GM23248 (cell line): ENCODE data around the gene ZNF646. TPM values are rescaled to one million over a fixed set of nuclear protein-coding genes. Genes with fewer than 3 reads are reported as not detected.

ENCODE experiments used
- DNase-seq: peaks from one replicate; pipeline ENCODE4 v3.0.0-alpha.2; 2015
- H2AFZ ChIP-seq: fragments of 200-600 bp; sonication (generic); 2 replicates; pipeline ENCODE4 v1.6.1; 2016; ENCODE audit warnings: antibody characterized with exemption
- H3F3A ChIP-seq: fragments of 200-600 bp; sonication (generic); 2 replicates; pipeline ENCODE4 v1.6.1; 2016; ENCODE audit warnings: mild to moderate bottlenecking, antibody characterized with exemption, mixed run types; ENCODE audit not compliant: insufficient read depth
- H3K27ac ChIP-seq: fragments of 200-600 bp; sonication (generic); 2 replicates; pipeline ENCODE4 v1.5.1; 2016; ENCODE audit warnings: mild to moderate bottlenecking
- H3K27me3 ChIP-seq: fragments of 200-600 bp; sonication (generic); replicated peaks from 2 replicates; pipeline ENCODE4 v1.6.1; 2016; ENCODE audit warnings: mild to moderate bottlenecking; ENCODE audit not compliant: insufficient read depth
- H3K36me3 ChIP-seq: fragments of 200-600 bp; sonication (generic); 2 replicates; pipeline ENCODE4 v1.6.1; 2016; ENCODE audit warnings: low read depth, mild to moderate bottlenecking
- H3K4me1 ChIP-seq: fragments of 200-600 bp; sonication (generic); 2 replicates; pipeline ENCODE4 v1.6.1; 2016; ENCODE audit warnings: mild to moderate bottlenecking; ENCODE audit not compliant: insufficient read depth
- H3K4me2 ChIP-seq: fragments of 200-600 bp; sonication (generic); one replicate; pipeline ENCODE4 v1.6.1; 2016; ENCODE audit warnings: mild to moderate bottlenecking; ENCODE audit not compliant: unreplicated experiment
- H3K4me3 ChIP-seq: fragments of 200-600 bp; sonication (generic); 2 replicates; pipeline ENCODE4 v1.5.1; 2016; ENCODE audit warnings: mild to moderate bottlenecking
- H3K79me2 ChIP-seq: fragments of 200-600 bp; sonication (generic); 2 replicates; pipeline ENCODE4 v1.6.1; 2016; ENCODE audit warnings: mild to moderate bottlenecking; ENCODE audit not compliant: insufficient read depth
- H3K9ac ChIP-seq: fragments of 200-600 bp; sonication (generic); 2 replicates; pipeline ENCODE4 v1.6.1; 2016; ENCODE audit warnings: mild to moderate bottlenecking
- H3K9me2 ChIP-seq: fragments of 200-600 bp; sonication (generic); 2 replicates; pipeline ENCODE4 v1.6.1; 2016; ENCODE audit warnings: mixed run types, mild to moderate bottlenecking, moderate library complexity; ENCODE audit not compliant: insufficient read depth
- H3K9me3 ChIP-seq: fragments of 200-600 bp; sonication (generic); one replicate; pipeline ENCODE4 v1.6.1; 2017; ENCODE audit warnings: low read depth
- H4K20me1 ChIP-seq: fragments of 200-600 bp; sonication (generic); 2 replicates; pipeline ENCODE4 v1.6.0; 2016; ENCODE audit not compliant: insufficient read depth
- EZH2 ChIP-seq: fragments of 200-600 bp; sonication (generic); IDR thresholded peaks from 2 replicates; pipeline ENCODE4 v1.6.1; 2018; ENCODE audit warnings: antibody characterized with exemption, mild to moderate bottlenecking; ENCODE audit not compliant: insufficient read depth, poor library complexity, severe bottlenecking
- EZH2phosphoT487 ChIP-seq: fragments of 200-600 bp; sonication (generic); IDR thresholded peaks from 2 replicates; pipeline ENCODE4 v1.6.1; 2018; ENCODE audit warnings: antibody characterized with exemption, moderate library complexity, mild to moderate bottlenecking, low read depth; ENCODE audit not compliant: insufficient read depth
- WGBS, 2 experiments: methylation state at CpG; one replicate each; pipeline ENCODE4 v1.1.6; 2015 to 2017; ENCODE audit warnings: low lambda C conversion rate in 2 of 2, low coverage in 1 of 2; ENCODE audit errors: missing lambda C conversion rate in 2 of 2; 5-methylcytosine and 5-hydroxymethylcytosine counted together
- in situ Hi-C: fragments of 300-500 bp; cut with MboI; formaldehyde crosslinking; loops from 2 replicates; pipeline ENCODE4 v1.15.0; 2020
- polyA plus RNA-seq: library from polyadenylated mRNA; unstranded; fragments of >200 nt; fragmentation: Nextera tagmentation; extraction: Ambion mirVana; gene quantifications from 2 replicates; pipeline ENCODE4 v1.2.1, GENCODE V29; 2016
- total RNA-seq: library from RNA; depleted of rRNA; stranded (reverse); fragments of >200 nt; shearing (Covaris generic); gene quantifications from 2 replicates; pipeline ENCODE4 v1.2.3, GENCODE V29; 2014

ZNF646 gene
- total and polyA plus RNA-seq, 2 experiments from 2014 or later = 3.5 to 10.6 TPM

DNA sequence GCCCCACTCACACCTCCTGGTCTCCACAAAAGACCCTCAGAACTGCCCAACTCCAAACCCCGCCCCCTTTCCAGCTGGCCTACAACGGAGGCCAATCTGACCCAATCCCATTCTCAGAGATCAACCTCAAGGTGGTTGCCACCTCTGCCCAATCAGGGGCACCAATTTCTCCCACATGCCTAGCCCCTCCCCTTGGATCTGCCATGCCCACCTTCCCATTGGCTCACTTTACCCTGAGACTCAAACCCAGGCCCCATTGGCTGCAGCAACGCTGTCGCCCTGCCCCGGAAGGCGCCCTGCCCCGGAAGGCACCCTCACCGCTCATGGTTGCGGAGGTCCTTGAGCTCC is 10.8 kb upstream of the ZNF646 start:
- DNase-seq = no peak
- Histone ChIP-seq H3K9me2 (no peaks in the 10 kb centered on the region), H3K79me2 (peaks cover 81% of the 10 kb centered on the region), H4K20me1 (no peaks in the 10 kb centered on the region), H2AFZ (no peak overlapping the region), H3K4me3 (no peak overlapping the region), H3K27me3 (no peaks in the 10 kb centered on the region), H3K4me2 (no peak overlapping the region), H3K9me3 (no peaks in the 10 kb centered on the region), H3K9ac (no peak overlapping the region), H3K4me1 (peaks cover 20% of the 10 kb centered on the region), H3K27ac (peak overlapping the region; percentile 92), H3F3A (peaks cover 20% of the 10 kb centered on the region), H3K36me3 (peaks cover 4% of the 10 kb centered on the region; the same call in 1 of the 2 replicates)
- TF ChIP-seq EZH2 (no peak), EZH2phosphoT487 (no peak)
- in situ Hi-C loops = no loop called here
- 96 to 100% methylated on average over 9 of the region's 9 CpGs for WGBS, 2 experiments

DNA sequence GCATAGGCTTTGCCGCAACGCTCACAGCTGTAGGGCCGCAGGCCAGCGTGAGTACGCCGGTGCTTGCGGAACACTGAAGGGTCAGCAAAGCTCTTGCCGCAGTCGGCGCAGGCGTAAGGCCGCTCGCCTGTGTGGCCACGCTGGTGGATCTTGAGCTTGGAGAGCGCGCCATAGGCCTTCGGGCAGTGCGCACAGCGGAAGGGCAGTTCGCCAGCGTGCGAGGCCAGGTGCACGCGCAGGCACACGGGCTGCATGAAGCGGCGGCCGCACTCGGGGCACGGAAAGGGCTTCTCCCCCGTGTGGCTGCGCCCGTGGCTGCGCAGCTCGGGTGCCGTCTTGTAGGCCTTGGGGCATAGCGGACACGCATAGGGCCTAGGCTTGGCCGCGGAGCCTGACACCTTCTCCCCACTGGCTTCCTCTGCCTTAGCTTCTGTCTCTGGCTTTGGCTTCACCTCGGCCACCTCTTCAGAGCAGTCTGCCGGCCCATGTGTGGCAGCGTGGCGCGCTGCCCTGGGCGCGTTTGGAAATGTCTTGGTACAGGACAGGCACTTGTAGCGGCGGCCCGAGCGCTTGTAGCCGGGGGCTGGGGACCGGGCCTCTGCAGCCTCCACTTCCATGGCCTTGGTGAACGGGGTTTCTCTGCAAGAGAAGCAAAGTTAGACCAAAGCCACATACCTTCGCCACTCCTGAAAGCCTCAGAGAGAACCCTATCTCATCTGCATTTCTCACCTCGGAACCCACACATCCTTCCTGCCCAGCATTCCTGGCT is 10.2 kb upstream of the ZNF646 start:
- Histone ChIP-seq H3K27me3 (no peaks in the 10 kb centered on the region), H3K9ac (peak overlapping the region; percentile 72), H4K20me1 (no peaks in the 10 kb centered on the region), H3F3A (peaks cover 20% of the 10 kb centered on the region), H3K4me2 (peak overlapping the region; percentile 22), H3K9me3 (no peaks in the 10 kb centered on the region), H3K4me1 (peaks cover 20% of the 10 kb centered on the region), H3K79me2 (peaks cover 87% of the 10 kb centered on the region), H2AFZ (no peak overlapping the region), H3K36me3 (peaks cover 4% of the 10 kb centered on the region; the same call in 1 of the 2 replicates), H3K4me3 (peak overlapping the region; percentile 37), H3K9me2 (no peaks in the 10 kb centered on the region), H3K27ac (peak overlapping the region; percentile 92)
- in situ Hi-C loops = no loop called here
- 96% methylated on average over 55 to 56 of the region's 56 CpGs for WGBS, 2 experiments
- no peak for DNase-seq
- TF ChIP-seq EZH2phosphoT487 (no peak), EZH2 (no peak)

DNA sequence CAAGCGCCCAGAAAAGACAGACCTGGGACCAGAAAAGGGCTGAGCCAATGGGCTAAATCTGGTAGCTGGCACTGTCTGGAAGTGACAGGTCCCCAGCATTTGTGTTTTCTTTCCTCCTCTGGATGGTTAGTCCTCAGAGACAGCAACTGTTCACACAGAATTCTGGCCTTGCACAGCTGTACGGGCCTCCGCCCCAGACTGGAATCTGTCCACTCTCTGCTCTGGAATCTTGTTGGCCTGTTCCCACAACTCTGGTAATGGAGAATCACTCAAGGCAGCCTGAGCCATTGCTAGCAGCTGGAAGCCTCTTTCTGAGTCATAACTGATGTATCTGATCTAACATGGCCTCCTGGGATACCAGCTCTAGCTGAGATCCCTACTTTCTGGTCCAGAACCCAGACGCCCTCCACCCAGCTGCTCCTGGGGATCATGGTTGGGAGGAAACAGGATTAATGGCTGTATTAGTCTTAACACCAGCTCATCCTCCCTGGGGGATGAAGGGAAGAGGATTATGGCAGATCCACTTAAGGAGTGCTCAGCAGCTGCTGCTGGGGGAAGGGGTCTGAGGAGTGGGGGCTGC is 9.2 kb upstream of the ZNF646 start:
- Histone ChIP-seq H3K27me3 (no peaks in the 10 kb centered on the region), H3K9me3 (no peaks in the 10 kb centered on the region), H3K9me2 (no peaks in the 10 kb centered on the region), H2AFZ (peak overlapping the region; percentile 73), H3K36me3 (peaks cover 4% of the 10 kb centered on the region; the same call in 1 of the 2 replicates), H3K79me2 (peaks cover 90% of the 10 kb centered on the region), H3K4me2 (peak overlapping the region; percentile 72), H3K27ac (peak overlapping the region; percentile 92), H3K9ac (peak overlapping the region; percentile 72), H3F3A (peaks cover 20% of the 10 kb centered on the region), H3K4me3 (peak overlapping the region; percentile 37), H4K20me1 (no peaks in the 10 kb centered on the region), H3K4me1 (peaks cover 20% of the 10 kb centered on the region)
- DNase-seq = peak; percentile 99
- TF ChIP-seq EZH2phosphoT487 (no peak), EZH2 (no peak)
- WGBS, 2 experiments = 0 to 4% methylated on average over 4 of the region's 4 CpGs
- in situ Hi-C loops = no loop called here

DNA sequence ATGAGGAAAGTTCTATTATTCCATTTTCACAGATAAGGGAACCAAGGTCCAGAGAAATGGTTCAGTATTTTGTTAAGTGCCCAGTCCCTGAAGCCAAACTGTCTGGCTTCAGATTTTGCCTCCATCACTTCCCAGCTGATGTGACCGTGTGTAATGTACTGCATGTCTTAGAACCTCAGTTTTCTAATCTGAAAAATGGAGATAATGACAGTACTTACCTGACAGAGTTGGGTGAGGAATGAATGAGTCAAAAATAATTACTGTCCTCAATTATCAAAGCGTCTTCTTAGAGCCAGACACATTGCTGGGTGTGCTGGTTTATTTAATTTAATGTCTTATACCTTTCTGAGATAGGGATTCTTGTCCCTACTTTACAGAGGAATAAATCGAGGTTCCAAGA is 6.9 kb upstream of the ZNF646 start:
- Histone ChIP-seq H3K27me3 (no peaks in the 10 kb centered on the region), H4K20me1 (no peaks in the 10 kb centered on the region), H3K4me3 (no peak overlapping the region), H3K9me2 (no peaks in the 10 kb centered on the region), H3K36me3 (no peaks in the 10 kb centered on the region), H3K4me1 (peaks cover 33% of the 10 kb centered on the region), H3K9me3 (no peaks in the 10 kb centered on the region), H2AFZ (no peak overlapping the region), H3K9ac (no peak overlapping the region), H3K4me2 (no peak overlapping the region), H3K27ac (no peak overlapping the region), H3K79me2 (peaks cover 90% of the 10 kb centered on the region), H3F3A (peaks cover 32% of the 10 kb centered on the region)
- 94 to 95% methylated on average over 3 of the region's 3 CpGs for WGBS, 2 experiments
- no peak for TF ChIP-seq EZH2phosphoT487
- no peak for TF ChIP-seq EZH2
- in situ Hi-C loops = no loop called here
- no peak for DNase-seq
